ENCODE results near the gene POU2F3.

The POU2F3 gene

DNA sequence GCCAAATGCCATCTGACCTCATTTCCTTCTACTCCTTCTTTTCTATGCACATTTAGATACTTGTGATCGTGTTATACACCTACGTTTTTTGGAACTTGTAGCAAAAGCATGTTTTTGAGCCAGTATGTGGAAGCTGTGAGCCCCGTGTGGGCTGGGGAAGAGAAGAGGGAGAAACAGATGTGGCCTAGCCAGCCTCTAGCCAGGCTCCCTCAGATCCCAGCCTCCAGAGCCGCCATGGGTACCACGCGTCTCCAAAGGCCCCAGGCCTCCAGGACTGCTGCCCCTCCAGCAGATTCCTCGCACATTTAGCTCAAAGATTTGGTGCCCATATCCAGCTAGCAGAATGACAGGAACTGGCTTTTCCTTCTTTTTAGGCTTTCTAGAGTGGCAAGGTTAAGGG, 68.1 kb downstream of the POU2F3 start:
- no peak overlapping the region for H3K27ac ChIP-seq
- no peaks in the 10 kb centered on the region for H3K4me1 ChIP-seq (ENCODE audit: control insufficient read depth in 1 of 2, insufficient read depth in 1 of 2, low read depth in 1 of 2, low read length in 1 of 2)
- TF ChIP-seq, protein P1, sequence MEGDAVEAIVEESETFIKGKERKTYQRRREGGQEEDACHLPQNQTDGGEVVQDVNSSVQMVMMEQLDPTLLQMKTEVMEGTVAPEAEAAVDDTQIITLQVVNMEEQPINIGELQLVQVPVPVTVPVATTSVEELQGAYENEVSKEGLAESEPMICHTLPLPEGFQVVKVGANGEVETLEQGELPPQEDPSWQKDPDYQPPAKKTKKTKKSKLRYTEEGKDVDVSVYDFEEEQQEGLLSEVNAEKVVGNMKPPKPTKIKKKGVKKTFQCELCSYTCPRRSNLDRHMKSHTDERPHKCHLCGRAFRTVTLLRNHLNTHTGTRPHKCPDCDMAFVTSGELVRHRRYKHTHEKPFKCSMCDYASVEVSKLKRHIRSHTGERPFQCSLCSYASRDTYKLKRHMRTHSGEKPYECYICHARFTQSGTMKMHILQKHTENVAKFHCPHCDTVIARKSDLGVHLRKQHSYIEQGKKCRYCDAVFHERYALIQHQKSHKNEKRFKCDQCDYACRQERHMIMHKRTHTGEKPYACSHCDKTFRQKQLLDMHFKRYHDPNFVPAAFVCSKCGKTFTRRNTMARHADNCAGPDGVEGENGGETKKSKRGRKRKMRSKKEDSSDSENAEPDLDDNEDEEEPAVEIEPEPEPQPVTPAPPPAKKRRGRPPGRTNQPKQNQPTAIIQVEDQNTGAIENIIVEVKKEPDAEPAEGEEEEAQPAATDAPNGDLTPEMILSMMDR (IDR thresholded peaks at IDR 0.05): no peak
- no peaks in the 10 kb centered on the region for H3K36me3 ChIP-seq
- no peaks in the 10 kb centered on the region for H3K9me3 ChIP-seq
- peaks cover 52% of the 10 kb centered on the region for H3K27me3 ChIP-seq
- no peak overlapping the region for H3K4me3 ChIP-seq (ENCODE audit: low read depth in 1 of 2, low read length in 1 of 2)

DNA sequence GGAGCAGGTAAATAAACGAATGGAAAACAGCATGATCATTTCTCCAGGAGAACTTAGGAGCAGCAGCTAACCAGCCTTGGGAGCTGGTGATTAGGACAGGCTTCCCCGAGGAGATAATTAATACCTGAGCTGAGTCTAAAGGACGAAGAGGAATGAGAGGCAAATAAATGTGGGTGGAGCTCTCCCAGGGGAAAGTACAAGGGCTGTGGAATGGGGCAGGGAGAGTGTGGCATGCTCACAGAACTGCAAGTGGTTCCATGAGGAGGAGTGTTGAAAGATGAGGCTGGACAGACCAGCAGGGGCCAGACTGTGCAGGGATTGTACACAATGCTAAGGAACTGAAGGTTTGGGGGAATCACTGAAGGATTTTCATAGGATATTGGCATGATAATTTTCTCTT, 70.9 kb downstream of the POU2F3 start:
- H3K4me1 ChIP-seq (ENCODE audit: control insufficient read depth in 1 of 2, insufficient read depth in 1 of 2, low read depth in 1 of 2, low read length in 1 of 2): no peaks in the 10 kb centered on the region
- no peaks in the 10 kb centered on the region for H3K9me3 ChIP-seq
- H3K27ac ChIP-seq: no peak overlapping the region
- TF ChIP-seq, protein P1 (IDR thresholded peaks at IDR 0.05): no peak
- no peaks in the 10 kb centered on the region for H3K36me3 ChIP-seq
- no peak overlapping the region for H3K4me3 ChIP-seq (ENCODE audit: low read depth in 1 of 2, low read length in 1 of 2)
- peaks cover 59% of the 10 kb centered on the region for H3K27me3 ChIP-seq

DNA sequence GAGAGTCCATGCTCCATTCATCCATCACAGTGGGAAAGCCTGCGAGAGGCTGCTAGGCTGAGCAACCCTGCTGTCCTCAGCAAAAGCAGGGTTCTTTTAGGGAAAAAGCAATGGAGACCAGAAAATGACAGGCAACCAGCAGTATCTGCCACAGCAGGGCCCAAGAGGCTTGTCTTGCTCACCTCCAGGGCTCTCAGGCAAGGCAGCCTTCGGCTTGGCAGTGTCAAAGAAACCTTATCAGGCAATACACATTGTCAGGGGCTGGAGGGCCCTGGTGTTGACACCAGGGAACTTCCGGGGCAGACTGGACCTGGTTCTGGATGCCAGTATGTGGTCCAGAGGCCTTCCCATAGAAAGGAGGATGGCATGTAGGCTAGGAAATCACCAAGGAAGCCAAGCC, 74.9 kb downstream of the POU2F3 start:
- H3K27me3 ChIP-seq: peaks cover 79% of the 10 kb centered on the region
- H3K4me3 ChIP-seq (ENCODE audit: low read depth in 1 of 2, low read length in 1 of 2): no peak overlapping the region
- H3K27ac ChIP-seq: no peak overlapping the region
- no peaks in the 10 kb centered on the region for H3K4me1 ChIP-seq (ENCODE audit: control insufficient read depth in 1 of 2, insufficient read depth in 1 of 2, low read depth in 1 of 2, low read length in 1 of 2)
- H3K9me3 ChIP-seq: no peaks in the 10 kb centered on the region
- no peaks in the 10 kb centered on the region for H3K36me3 ChIP-seq
- TF ChIP-seq, protein P1 (IDR thresholded peaks at IDR 0.05): no peak

DNA sequence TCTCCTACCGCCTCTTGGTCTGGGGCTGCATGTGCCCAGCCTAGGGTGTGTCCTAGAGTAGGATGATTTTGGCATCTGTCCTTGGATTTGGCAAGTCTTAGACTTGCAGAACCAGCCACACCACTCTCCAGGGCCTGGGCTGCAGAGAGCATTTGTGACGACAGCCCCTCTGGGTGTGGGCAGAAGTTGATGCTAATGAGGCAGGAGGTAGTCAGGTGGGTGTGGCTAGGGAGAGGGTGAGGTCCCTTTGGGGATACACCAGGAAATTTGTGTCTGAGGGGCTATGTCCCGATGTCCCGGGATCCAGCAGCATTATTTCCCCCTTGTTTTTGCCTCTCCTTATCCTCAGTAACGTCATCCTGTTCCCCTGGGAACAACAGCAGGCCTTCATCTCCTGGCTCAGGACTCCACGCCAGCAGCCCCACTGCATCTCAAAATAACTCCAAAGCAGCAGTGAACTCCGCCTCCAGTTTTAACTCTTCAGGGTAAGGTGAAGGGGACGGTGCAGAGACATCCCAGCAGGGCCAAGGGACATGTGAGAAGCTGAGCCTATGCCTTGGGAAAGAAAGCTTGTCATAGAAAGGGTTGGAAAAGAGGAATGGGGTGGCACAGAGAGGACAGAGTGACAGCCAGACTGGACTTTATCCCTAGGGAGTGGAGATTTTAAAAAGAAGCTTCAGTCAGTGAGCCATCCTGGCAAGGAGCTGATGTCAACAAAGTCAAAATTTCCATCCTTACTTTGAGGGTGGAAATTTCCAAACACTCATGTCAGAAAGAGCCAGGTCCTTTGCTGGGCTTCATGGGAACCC, 77.1 kb downstream of the POU2F3 start:
- Histone ChIP-seq H3K4me3 (ENCODE audit: low read depth in 1 of 2, low read length in 1 of 2) (no peak overlapping the region), H3K27me3 (peaks cover 77% of the 10 kb centered on the region), H3K27ac (no peak overlapping the region), H3K4me1 (ENCODE audit: control insufficient read depth in 1 of 2, insufficient read depth in 1 of 2, low read depth in 1 of 2, low read length in 1 of 2) (no peaks in the 10 kb centered on the region), H3K36me3 (no peaks in the 10 kb centered on the region), H3K9me3 (no peaks in the 10 kb centered on the region)
- TF ChIP-seq, protein P1 (IDR thresholded peaks at IDR 0.05): no peak

DNA sequence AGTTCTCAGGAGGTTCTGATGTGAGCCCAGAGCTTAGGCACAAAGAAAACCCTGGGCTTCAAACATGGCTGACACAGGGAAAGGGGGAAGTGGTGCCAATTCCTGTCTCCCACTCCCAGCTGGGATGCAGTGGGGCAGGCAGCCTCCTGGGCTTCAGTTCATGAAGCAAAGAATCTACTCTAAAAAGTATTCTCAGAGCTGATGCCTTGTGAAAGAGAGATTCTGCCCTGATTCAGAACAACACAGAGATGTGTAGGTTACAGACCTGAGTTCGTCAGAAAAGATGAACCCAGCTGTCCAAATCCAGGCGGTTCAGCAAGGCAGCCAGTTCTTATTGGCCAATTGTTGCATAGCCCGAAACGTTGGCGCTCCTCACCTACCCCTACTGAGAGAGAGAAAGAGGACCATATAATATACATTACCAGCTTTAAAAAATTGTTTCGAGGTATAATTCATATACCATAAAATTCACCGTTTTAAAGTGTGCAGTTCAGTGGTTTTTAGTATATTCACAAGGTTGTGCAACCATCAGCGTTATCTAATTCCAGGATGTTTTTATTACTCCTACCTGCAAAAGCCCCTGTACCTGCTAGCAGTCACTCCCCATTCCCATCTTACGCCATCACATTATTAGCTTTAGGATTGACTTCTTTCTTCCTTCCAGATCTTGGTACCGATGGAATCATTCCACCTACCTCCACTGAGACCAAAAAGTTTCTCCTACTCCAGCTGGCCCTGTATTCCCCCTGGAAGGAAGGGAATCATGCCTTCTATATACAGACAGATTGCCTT, 77.9 kb downstream of the POU2F3 start:
- Histone ChIP-seq H3K27ac (no peak overlapping the region), H3K27me3 (peaks cover 81% of the 10 kb centered on the region), H3K4me3 (ENCODE audit: low read depth in 1 of 2, low read length in 1 of 2) (no peak overlapping the region), H3K36me3 (no peaks in the 10 kb centered on the region), H3K4me1 (ENCODE audit: control insufficient read depth in 1 of 2, insufficient read depth in 1 of 2, low read depth in 1 of 2, low read length in 1 of 2) (no peaks in the 10 kb centered on the region), H3K9me3 (no peaks in the 10 kb centered on the region)
- TF ChIP-seq, protein P1 (IDR thresholded peaks at IDR 0.05): no peak

All from neutrophil (primary cell).